ENCODE data around the gene AGPAT4. TPM values are rescaled to one million over a fixed set of nuclear protein-coding genes. Genes with fewer than 3 reads are reported as not detected.
"Not testable (repeated sequence)": the region's sequence is repeated elsewhere in the genome, so short reads cannot be mapped to it uniquely, and the experiment has no call there.

Gene AGPAT4
- total RNA-seq, 1 donor from 2014 or later, result 19.7 TPM

- H3K4me1 ChIP-seq, result no peaks in the 10 kb centered on the region
- no peak overlapping the region for H3K27ac ChIP-seq
- TF ChIP-seq CTCF (IDR thresholded peaks at IDR 0.05), result no peak
- intact Hi-C loops (cut with DNase I), result no loop called here
- no peak overlapping the region for H3K4me3 ChIP-seq
- no peak for DNase-seq
- no peaks in the 10 kb centered on the region for H3K9me3 ChIP-seq
- H3K36me3 ChIP-seq, result no peaks in the 10 kb centered on the region
- no peaks in the 10 kb centered on the region for H3K27me3 ChIP-seq (ENCODE audit: low read depth)
- no peak for ATAC-seq
These were observed 40.2 kb upstream of the AGPAT4 start for GRCh38 chr6:161313940-161314509.

GRCh38 chr6:161313475-161313874, 39.6 kb upstream of the AGPAT4 start:
- H3K4me1 ChIP-seq; intact Hi-C loops (cut with DNase I); H3K27me3 ChIP-seq (ENCODE audit: low read depth); H3K36me3 ChIP-seq; DNase-seq; H3K4me3 ChIP-seq; ATAC-seq; H3K27ac ChIP-seq; H3K9me3 ChIP-seq: not testable (repeated sequence)

- H3K27ac ChIP-seq; intact Hi-C loops (cut with DNase I); H3K4me3 ChIP-seq; H3K9me3 ChIP-seq; H3K27me3 ChIP-seq (ENCODE audit: low read depth); DNase-seq; ATAC-seq; H3K4me1 ChIP-seq; H3K36me3 ChIP-seq: not testable (repeated sequence)
These were observed 35.9 kb upstream of the AGPAT4 start for GRCh38 chr6:161309774-161310173.

- ATAC-seq (no peak), DNase-seq (no peak)
- intact Hi-C loops (cut with DNase I), result no loop called here
- Histone ChIP-seq H3K4me3 (no peak overlapping the region), H3K27me3 (ENCODE audit: low read depth) (no peaks in the 10 kb centered on the region), H3K27ac (no peak overlapping the region), H3K36me3 (no peaks in the 10 kb centered on the region), H3K9me3 (no peaks in the 10 kb centered on the region), H3K4me1 (no peaks in the 10 kb centered on the region)
- no peak for TF ChIP-seq CTCF (IDR thresholded peaks at IDR 0.05)
These were observed 34.3 kb upstream of the AGPAT4 start for GRCh38 chr6:161308075-161308655.

- Histone ChIP-seq H3K4me3 (no peak overlapping the region), H3K36me3 (no peaks in the 10 kb centered on the region), H3K4me1 (peaks cover 11% of the 10 kb centered on the region), H3K9me3 (no peaks in the 10 kb centered on the region), H3K27ac (no peak overlapping the region), H3K27me3 (ENCODE audit: low read depth) (no peaks in the 10 kb centered on the region)
- DNase-seq, result no peak
- no peak for TF ChIP-seq CTCF (IDR thresholded peaks at IDR 0.05)
- ATAC-seq, result no peak
- intact Hi-C loops (cut with DNase I), result no loop called here
These were observed 32.0 kb upstream of the AGPAT4 start for GRCh38 chr6:161305860-161306259.

GRCh38 chr6:161303628-161304340, 29.9 kb upstream of the AGPAT4 start:
- Histone ChIP-seq H3K9me3 (no peaks in the 10 kb centered on the region), H3K4me1 (peaks cover 13% of the 10 kb centered on the region), H3K27me3 (ENCODE audit: low read depth) (no peaks in the 10 kb centered on the region), H3K4me3 (no peak overlapping the region), H3K36me3 (no peaks in the 10 kb centered on the region), H3K27ac (no peak overlapping the region)
- intact Hi-C loops (cut with DNase I), result no loop called here
- ATAC-seq, result no peak
- no peak for TF ChIP-seq CTCF (IDR thresholded peaks at IDR 0.05)
- DNase-seq, result no peak
